Neuronal stem cell (in vitro differentiated cells): ENCODE results near the gene PSMA7.
"Not testable (repeated sequence)": the region's sequence is repeated elsewhere in the genome, so short reads cannot be mapped to it uniquely, and the experiment has no call there.

Experiments
- DNase-seq: peaks from one replicate; pipeline ENCODE4 v3.0.0-alpha.2; 2013; ENCODE audit warnings: low spot score
- H2AFZ ChIP-seq: one replicate; pipeline ENCODE4 v1.6.1; 2013; ENCODE audit warnings: mild to moderate bottlenecking, low read length, inconsistent platforms
- H2AK5ac ChIP-seq: 2 replicates; pipeline ENCODE4 v1.6.1; 2013; ENCODE audit warnings: low read depth, mild to moderate bottlenecking, inconsistent platforms, low read length, moderate library complexity, mixed read lengths
- H2BK120ac ChIP-seq: 2 replicates; pipeline ENCODE4 v1.6.1; 2013; ENCODE audit warnings: low read depth, mild to moderate bottlenecking, inconsistent platforms, low read length, moderate library complexity, mixed read lengths
- H2BK12ac ChIP-seq: one replicate; pipeline ENCODE4 v1.6.1; 2013; ENCODE audit warnings: low read length, inconsistent platforms
- H2BK15ac ChIP-seq: 2 replicates; pipeline ENCODE4 v1.6.1; 2013; ENCODE audit warnings: mild to moderate bottlenecking, low read length, inconsistent platforms, mixed read lengths
- H2BK5ac ChIP-seq: one replicate; pipeline ENCODE4 v1.6.1; 2013; ENCODE audit warnings: inconsistent platforms, mild to moderate bottlenecking, low read length, moderate library complexity
- H3K14ac ChIP-seq: one replicate; pipeline ENCODE4 v1.6.1; 2013; ENCODE audit warnings: low read length, inconsistent platforms
- H3K18ac ChIP-seq: 2 replicates; pipeline ENCODE4 v1.6.1; 2013; ENCODE audit warnings: low read length, inconsistent platforms
- H3K23ac ChIP-seq: 2 replicates; pipeline ENCODE4 v1.6.1; 2013; ENCODE audit warnings: low read depth, mild to moderate bottlenecking, mixed read lengths, low read length, inconsistent platforms; ENCODE audit not compliant: poor library complexity
- H3K27ac ChIP-seq: replicated peaks from 3 replicates; pipeline ENCODE4 v1.5.1; 2013; ENCODE audit warnings: low read length, inconsistent platforms
- H3K27me3 ChIP-seq, 3 experiments: 2 replicates each; pipeline ENCODE4 v1.6.1; 2013; ENCODE audit warnings: low read length in 3 of 3, mild to moderate bottlenecking in 2 of 3, inconsistent platforms in 1 of 3, low read depth in 1 of 3, mixed read lengths in 1 of 3, moderate library complexity in 1 of 3; ENCODE audit not compliant: control insufficient read depth in 3 of 3, insufficient read depth in 3 of 3
- H3K36me3 ChIP-seq, 2 donors: replicated peaks in 1 of 2; 2 replicates each; pipeline ENCODE4 v1.6.1; 2013; ENCODE audit warnings: low read length in 2 of 2; ENCODE audit not compliant: control insufficient read depth in 2 of 2, insufficient read depth in 2 of 2
- H3K4ac ChIP-seq: 2 replicates; pipeline ENCODE4 v1.6.1; 2013; ENCODE audit warnings: inconsistent platforms, mild to moderate bottlenecking, low read length, moderate library complexity
- H3K4me1 ChIP-seq, 2 donors: 1 replicate in 1 of 2; 2 replicates in 1 of 2; pipeline ENCODE4 v1.6.1; 2013; ENCODE audit warnings: low read length in 2 of 2, low read depth in 1 of 2; ENCODE audit not compliant: control insufficient read depth in 2 of 2, insufficient read depth in 1 of 2
- H3K4me2 ChIP-seq: one replicate; pipeline ENCODE4 v1.6.1; 2013; ENCODE audit warnings: mild to moderate bottlenecking, low read length, inconsistent platforms; ENCODE audit not compliant: insufficient read depth, poor library complexity, severe bottlenecking
- H3K4me3 ChIP-seq, 2 donors: 2 replicates each; pipeline ENCODE4 v1.5.1; 2013; ENCODE audit warnings: low read length in 2 of 2, mild to moderate bottlenecking in 2 of 2, inconsistent platforms in 1 of 2, moderate library complexity in 1 of 2
- H3K79me1 ChIP-seq: one replicate; pipeline ENCODE4 v1.6.1; 2013; ENCODE audit warnings: low read depth, mild to moderate bottlenecking, inconsistent platforms, low read length, moderate library complexity
- H3K9ac ChIP-seq: one replicate; pipeline ENCODE4 v1.6.1; 2013; ENCODE audit warnings: mild to moderate bottlenecking, low read depth, low read length, inconsistent platforms; ENCODE audit not compliant: poor library complexity
- H3K9me3 ChIP-seq, 2 donors: replicated peaks in 1 of 2; 2 replicates each; pipeline versions ENCODE3 to v1.6.1; 2013; ENCODE audit warnings: low read length in 2 of 2, mild to moderate bottlenecking in 2 of 2, inconsistent platforms in 1 of 2, low read depth in 1 of 2, mixed read lengths in 1 of 2, moderate library complexity in 1 of 2; ENCODE audit not compliant: control insufficient read depth in 2 of 2, insufficient read depth in 1 of 2
- H4K8ac ChIP-seq: one replicate; pipeline ENCODE4 v1.6.1; 2013; ENCODE audit warnings: low read depth, mild to moderate bottlenecking, inconsistent platforms, low read length, moderate library complexity
- H4K91ac ChIP-seq: one replicate; pipeline ENCODE4 v1.6.1; 2013; ENCODE audit warnings: low read length, low read depth, mild to moderate bottlenecking, inconsistent platforms; ENCODE audit not compliant: poor library complexity
- WGBS, 2 donors: extraction: QIAGEN DNeasy Blood & Tissue Kit; methylation state at CpG; one replicate each; pipeline ENCODE4 v1.1.7; 2013; ENCODE audit warnings: missing lambda C conversion rate in 2 of 2, mixed read lengths in 1 of 2; ENCODE audit not compliant: insufficient read length in 2 of 2, insufficient replicate concordance in 1 of 2; ENCODE audit errors: extremely low coverage in 2 of 2; 5-methylcytosine and 5-hydroxymethylcytosine counted together

The PSMA7 gene

GRCh38 chr20:62115800-62116407, 27.3 kb downstream of the PSMA7 start:
- H3K4me1 ChIP-seq = peaks cover 12 to 23% of the 10 kb centered on the region in 2 donors
- not testable (repeated sequence) for H3K14ac ChIP-seq, H3K9ac ChIP-seq, DNase-seq, H4K91ac ChIP-seq, H3K79me1 ChIP-seq, H2AK5ac ChIP-seq, H2BK12ac ChIP-seq, H2BK5ac ChIP-seq, H3K36me3 ChIP-seq, H4K8ac ChIP-seq, H3K27ac ChIP-seq, H3K4me2 ChIP-seq, H2BK15ac ChIP-seq, H3K23ac ChIP-seq, H2AFZ ChIP-seq, H3K27me3 ChIP-seq, H2BK120ac ChIP-seq, H3K4me3 ChIP-seq, H3K18ac ChIP-seq, H3K4ac ChIP-seq
- no CpG with 5 or more reads among the region's 7 CpGs for WGBS, 2 donors
- H3K9me3 ChIP-seq = peaks cover 8 to 18% of the 10 kb centered on the region in 2 donors

- Histone ChIP-seq H2BK15ac (no peak overlapping the region), H2BK12ac (no peak overlapping the region), H3K36me3 (no peaks in the 10 kb centered on the region), H3K4me1 (peaks cover 12 to 20% of the 10 kb centered on the region in 2 donors), H3K4me3 (no peak overlapping the region), H3K79me1 (no peaks in the 10 kb centered on the region), H3K4ac (no peak overlapping the region), H2AFZ (no peak overlapping the region), H4K91ac (no peak overlapping the region), H3K27me3 (no peaks in the 10 kb centered on the region), H3K14ac (peak overlapping the region; percentile 31), H3K23ac (no peak overlapping the region), H3K9ac (no peak overlapping the region), H3K4me2 (no peak overlapping the region), H2AK5ac (no peak overlapping the region), H2BK120ac (no peak overlapping the region), H2BK5ac (no peak overlapping the region), H3K18ac (peak overlapping the region; percentile 60), H4K8ac (no peak overlapping the region), H3K9me3 (peaks cover 8 to 23% of the 10 kb centered on the region in 2 donors), H3K27ac (no peak overlapping the region)
- DNase-seq = no peak
- WGBS, 2 donors = no CpG with 5 or more reads among the region's 8 CpGs
Observed at GRCh38 chr20:62114894-62115293, 28.3 kb downstream of the PSMA7 start.

GRCh38 chr20:62112368-62112767, 30.8 kb downstream of the PSMA7 start:
- H2AFZ ChIP-seq = no peak overlapping the region
- WGBS, 2 donors = no CpG with 5 or more reads among the region's 6 CpGs
- peak overlapping the region; percentile 72 for H4K8ac ChIP-seq
- DNase-seq = no peak
- H3K9me3 ChIP-seq = peaks cover 9 to 38% of the 10 kb centered on the region in 2 donors
- H2BK5ac ChIP-seq = peak overlapping the region; percentile 53
- no peak overlapping the region for H2AK5ac ChIP-seq
- H2BK120ac ChIP-seq = no peak overlapping the region
- H3K23ac ChIP-seq = no peak overlapping the region
- H3K79me1 ChIP-seq = no peaks in the 10 kb centered on the region
- peak overlapping the region; percentile 38 for H3K18ac ChIP-seq
- H3K27me3 ChIP-seq = no peaks in the 10 kb centered on the region
- H3K4me2 ChIP-seq = no peak overlapping the region
- peak overlapping the region; percentile 56 for H3K14ac ChIP-seq
- H3K4ac ChIP-seq = no peak overlapping the region
- H4K91ac ChIP-seq = no peak overlapping the region
- no peak overlapping the region for H3K9ac ChIP-seq
- H3K4me3 ChIP-seq = no peak overlapping the region
- H2BK15ac ChIP-seq = no peak overlapping the region
- no peak overlapping the region for H2BK12ac ChIP-seq
- H3K27ac ChIP-seq = no peak overlapping the region
- H3K4me1 ChIP-seq = peaks cover 5 to 7% of the 10 kb centered on the region in 2 donors
- H3K36me3 ChIP-seq = no peaks in the 10 kb centered on the region

GRCh38 chr20:62111148-62111547, 32.0 kb downstream of the PSMA7 start:
- Histone ChIP-seq H3K14ac (no peak overlapping the region), H3K4me2 (no peak overlapping the region), H3K4me1 (no peaks in the 10 kb centered on the region), H3K9ac (no peak overlapping the region), H3K18ac (no peak overlapping the region), H2BK5ac (no peak overlapping the region), H2BK15ac (no peak overlapping the region), H3K9me3 (peaks cover 12 to 42% of the 10 kb centered on the region in 2 donors), H3K27ac (no peak overlapping the region), H3K23ac (no peak overlapping the region), H2AFZ (no peak overlapping the region), H3K4me3 (no peak overlapping the region), H2AK5ac (no peak overlapping the region), H2BK120ac (no peak overlapping the region), H3K36me3 (no peaks in the 10 kb centered on the region), H3K79me1 (no peaks in the 10 kb centered on the region), H3K4ac (no peak overlapping the region), H4K8ac (no peak overlapping the region), H3K27me3 (no peaks in the 10 kb centered on the region), H2BK12ac (no peak overlapping the region), H4K91ac (no peak overlapping the region)
- no peak for DNase-seq
- WGBS, 2 donors = no CpG with 5 or more reads among the region's 6 CpGs
